ENCODE data around the gene SLC66A2. TPM values are rescaled to one million over a fixed set of nuclear protein-coding genes. Genes with fewer than 3 reads are reported as not detected.

SLC66A2 gene
- total RNA-seq, 1 donor from 2014 or later = 31.6 TPM

DNA sequence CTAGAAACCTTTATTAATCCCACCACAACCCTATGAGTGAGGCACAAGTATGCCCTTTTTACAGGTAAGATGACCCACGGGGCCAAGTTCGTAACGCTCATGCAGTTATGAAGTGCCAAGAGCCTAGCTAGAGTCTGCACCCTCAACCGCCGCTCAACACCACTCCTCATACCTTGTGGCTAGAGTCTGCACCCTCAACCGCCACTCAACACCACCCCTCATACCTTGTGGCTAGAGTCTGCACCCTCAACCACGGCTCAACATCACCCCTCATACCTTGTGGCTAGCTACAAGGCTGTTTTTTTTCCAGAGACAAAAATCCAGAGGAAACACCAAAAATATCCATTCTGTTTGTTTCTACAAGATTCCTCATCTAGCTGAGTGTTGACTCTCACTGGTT, 32.3 kb upstream of the SLC66A2 start:
- no peak overlapping the region for H3K4me3 Mint-ChIP-seq (ENCODE audit: low read depth)
- H3K4me1 Mint-ChIP-seq (ENCODE audit: low read depth) = peaks cover 24% of the 10 kb centered on the region
- H3K27ac Mint-ChIP-seq = no peak overlapping the region
- no peaks in the 10 kb centered on the region for H3K9me3 Mint-ChIP-seq (ENCODE audit: low read depth)
- no peaks in the 10 kb centered on the region for H3K27me3 Mint-ChIP-seq
- H3K36me3 Mint-ChIP-seq (ENCODE audit: insufficient read depth) = peaks cover 6% of the 10 kb centered on the region
- no peak for DNase-seq (ENCODE audit: low spot score, unreplicated experiment)
- TF ChIP-seq, protein P1, sequence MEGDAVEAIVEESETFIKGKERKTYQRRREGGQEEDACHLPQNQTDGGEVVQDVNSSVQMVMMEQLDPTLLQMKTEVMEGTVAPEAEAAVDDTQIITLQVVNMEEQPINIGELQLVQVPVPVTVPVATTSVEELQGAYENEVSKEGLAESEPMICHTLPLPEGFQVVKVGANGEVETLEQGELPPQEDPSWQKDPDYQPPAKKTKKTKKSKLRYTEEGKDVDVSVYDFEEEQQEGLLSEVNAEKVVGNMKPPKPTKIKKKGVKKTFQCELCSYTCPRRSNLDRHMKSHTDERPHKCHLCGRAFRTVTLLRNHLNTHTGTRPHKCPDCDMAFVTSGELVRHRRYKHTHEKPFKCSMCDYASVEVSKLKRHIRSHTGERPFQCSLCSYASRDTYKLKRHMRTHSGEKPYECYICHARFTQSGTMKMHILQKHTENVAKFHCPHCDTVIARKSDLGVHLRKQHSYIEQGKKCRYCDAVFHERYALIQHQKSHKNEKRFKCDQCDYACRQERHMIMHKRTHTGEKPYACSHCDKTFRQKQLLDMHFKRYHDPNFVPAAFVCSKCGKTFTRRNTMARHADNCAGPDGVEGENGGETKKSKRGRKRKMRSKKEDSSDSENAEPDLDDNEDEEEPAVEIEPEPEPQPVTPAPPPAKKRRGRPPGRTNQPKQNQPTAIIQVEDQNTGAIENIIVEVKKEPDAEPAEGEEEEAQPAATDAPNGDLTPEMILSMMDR (IDR thresholded peaks at IDR 0.05; ENCODE audit: unreplicated experiment) = no peak

DNA sequence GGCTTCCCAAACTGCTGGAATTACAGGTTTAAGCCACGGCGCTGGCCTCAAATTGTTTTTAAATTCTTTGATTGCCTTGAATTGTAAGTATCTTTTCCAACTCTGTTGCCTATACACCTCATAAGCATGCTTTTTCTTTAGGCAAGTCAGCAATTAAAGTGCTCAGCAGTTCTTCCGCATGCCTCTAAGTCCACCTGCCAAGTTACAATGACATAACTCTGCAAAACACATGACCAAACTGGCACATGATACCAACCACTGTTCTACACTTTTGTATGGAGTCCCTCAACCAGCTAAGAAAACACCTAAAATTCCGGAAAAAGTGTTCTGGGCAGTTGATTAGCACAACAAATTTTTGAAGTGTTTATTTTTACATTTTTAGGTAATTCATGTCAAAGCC, 31.8 kb upstream of the SLC66A2 start:
- Mint-ChIP-seq H3K9me3 (ENCODE audit: low read depth) (no peaks in the 10 kb centered on the region), H3K27me3 (no peaks in the 10 kb centered on the region), H3K4me3 (ENCODE audit: low read depth) (no peak overlapping the region), H3K36me3 (ENCODE audit: insufficient read depth) (peaks cover 6% of the 10 kb centered on the region), H3K27ac (no peak overlapping the region), H3K4me1 (ENCODE audit: low read depth) (peaks cover 23% of the 10 kb centered on the region)
- no peak for DNase-seq (ENCODE audit: low spot score, unreplicated experiment)
- TF ChIP-seq, protein P1 (IDR thresholded peaks at IDR 0.05; ENCODE audit: unreplicated experiment) = no peak

DNA sequence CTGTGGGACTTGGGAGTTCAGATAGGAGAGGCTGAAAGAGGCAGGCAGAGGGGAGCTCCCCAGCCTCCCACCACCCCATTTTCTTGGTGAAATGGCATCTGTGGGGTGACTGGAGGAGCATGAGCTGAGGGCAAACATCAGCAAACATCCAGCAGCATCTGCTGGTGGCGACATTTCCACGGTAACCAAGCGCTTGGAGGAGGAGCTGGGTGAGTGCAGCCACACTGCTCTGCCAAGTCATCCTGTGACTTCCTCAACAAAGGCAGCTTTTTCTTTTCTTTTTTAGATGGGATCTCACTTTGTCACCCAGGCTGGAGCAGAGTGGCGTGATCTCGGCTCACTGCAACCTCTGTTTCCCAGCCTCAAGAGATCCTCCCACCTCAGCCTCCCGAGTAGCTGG, 31.3 kb upstream of the SLC66A2 start:
- TF ChIP-seq, protein P1 (IDR thresholded peaks at IDR 0.05; ENCODE audit: unreplicated experiment) = no peak
- peaks cover 23% of the 10 kb centered on the region for H3K4me1 Mint-ChIP-seq (ENCODE audit: low read depth)
- DNase-seq (ENCODE audit: low spot score, unreplicated experiment) = no peak
- no peaks in the 10 kb centered on the region for H3K27me3 Mint-ChIP-seq
- no peak overlapping the region for H3K4me3 Mint-ChIP-seq (ENCODE audit: low read depth)
- H3K27ac Mint-ChIP-seq = no peak overlapping the region
- peaks cover 6% of the 10 kb centered on the region for H3K36me3 Mint-ChIP-seq (ENCODE audit: insufficient read depth)
- no peaks in the 10 kb centered on the region for H3K9me3 Mint-ChIP-seq (ENCODE audit: low read depth)

DNA sequence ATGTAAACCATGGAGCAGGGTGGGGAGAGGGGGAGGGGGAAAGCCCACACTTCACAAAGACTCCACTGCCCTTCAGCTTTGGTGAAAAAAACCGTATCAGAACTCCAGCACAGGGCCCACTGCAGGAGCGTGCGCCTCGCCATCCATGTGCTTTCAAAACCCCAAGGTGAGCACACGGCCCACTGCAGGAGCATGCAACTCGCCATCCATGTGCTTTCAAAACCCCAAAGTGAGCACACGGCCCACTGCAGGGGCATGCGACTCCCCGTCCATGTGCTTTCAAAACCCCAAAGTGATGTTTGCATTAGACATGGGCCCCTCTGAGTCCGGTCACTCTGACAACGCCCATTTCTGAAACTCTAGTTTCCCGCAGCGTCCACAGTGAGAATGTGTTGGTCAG, 29.1 kb upstream of the SLC66A2 start:
- Mint-ChIP-seq H3K4me3 (ENCODE audit: low read depth) (no peak overlapping the region), H3K36me3 (ENCODE audit: insufficient read depth) (peaks cover 7% of the 10 kb centered on the region), H3K27me3 (no peaks in the 10 kb centered on the region), H3K4me1 (ENCODE audit: low read depth) (peaks cover 10% of the 10 kb centered on the region), H3K9me3 (ENCODE audit: low read depth) (no peaks in the 10 kb centered on the region), H3K27ac (peak overlapping the region; percentile 3)
- no peak for DNase-seq (ENCODE audit: low spot score, unreplicated experiment)
- TF ChIP-seq, protein P1 (IDR thresholded peaks at IDR 0.05; ENCODE audit: unreplicated experiment) = no peak

DNA sequence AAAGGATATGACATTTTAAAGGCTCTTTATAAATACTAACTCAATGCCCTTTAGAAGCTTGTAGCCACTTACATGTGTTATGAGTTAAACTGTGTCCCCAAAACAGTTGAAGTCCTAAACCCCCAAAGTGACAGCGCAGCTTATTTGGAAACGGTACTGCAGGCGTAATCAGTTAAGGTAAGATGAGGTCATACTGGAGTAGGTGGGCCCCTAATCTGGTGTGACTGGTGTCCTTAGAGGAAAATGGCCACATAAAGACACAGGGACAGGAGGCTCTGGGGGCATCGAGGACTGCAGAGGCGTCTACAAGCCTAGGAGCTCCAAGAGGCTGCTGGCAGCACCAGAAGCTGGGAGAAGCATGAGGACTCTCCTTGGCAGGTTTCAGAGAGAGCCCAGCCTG, 28.4 kb upstream of the SLC66A2 start:
- Mint-ChIP-seq H3K4me3 (ENCODE audit: low read depth) (no peak overlapping the region), H3K4me1 (ENCODE audit: low read depth) (peaks cover 9% of the 10 kb centered on the region), H3K27me3 (no peaks in the 10 kb centered on the region), H3K36me3 (ENCODE audit: insufficient read depth) (peaks cover 11% of the 10 kb centered on the region), H3K27ac (peak overlapping the region; percentile 12), H3K9me3 (ENCODE audit: low read depth) (no peaks in the 10 kb centered on the region)
- no peak for DNase-seq (ENCODE audit: low spot score, unreplicated experiment)
- TF ChIP-seq, protein P1 (IDR thresholded peaks at IDR 0.05; ENCODE audit: unreplicated experiment) = no peak
